SH-SY5Y (cell line): ENCODE data around the gene DPP6.

ENCODE experiments used
- GATA2 ChIP-seq: IDR thresholded peaks from 2 replicates; pipeline ENCODE4 v1.6.1; 2011; ENCODE audit warnings: mild to moderate bottlenecking, low read depth, low read length
- GATA3 ChIP-seq: IDR thresholded peaks from 2 replicates; pipeline ENCODE4 v1.6.1; 2011; ENCODE audit warnings: low read depth, mild to moderate bottlenecking, low read length, moderate library complexity

DNA sequence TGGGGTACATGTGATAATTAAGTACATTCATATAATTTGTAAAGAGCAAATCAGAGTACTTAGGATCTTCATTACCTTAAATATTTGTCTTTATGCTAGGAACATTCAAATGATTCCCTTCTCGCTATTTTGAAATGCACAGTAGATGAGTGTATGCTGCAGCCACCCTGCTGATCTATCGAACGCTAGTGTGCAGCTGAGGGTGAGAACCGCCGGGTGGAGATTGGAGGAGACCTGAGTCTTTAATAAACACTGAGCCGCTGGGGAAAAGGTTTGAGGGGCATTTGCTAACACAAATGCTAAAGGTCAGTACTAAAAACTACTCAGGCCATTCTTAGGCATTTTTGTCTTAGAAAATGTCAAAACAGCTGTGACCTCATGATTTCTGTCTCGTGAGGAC, 148.0 kb downstream of the DPP6 start:
- TF ChIP-seq GATA2 = no peak
- no peak for TF ChIP-seq GATA3
